Endodermal cell (in vitro differentiated cells): ENCODE results near the gene FGD3. TPM values are rescaled to one million over a fixed set of nuclear protein-coding genes. Genes with fewer than 3 reads are reported as not detected.
"Not testable (repeated sequence)": the region's sequence is repeated elsewhere in the genome, so short reads cannot be mapped to it uniquely, and the experiment has no call there.

Experiments used
- DNase-seq: peaks from one replicate; pipeline ENCODE4 v3.0.0-alpha.2; 2017
- H3K27ac ChIP-seq: 2 replicates; pipeline ENCODE4 v1.5.1; 2013; ENCODE audit warnings: mild to moderate bottlenecking, low read depth, low read length, moderate library complexity
- H3K27me3 ChIP-seq: 2 replicates; pipeline ENCODE4 v1.6.1; 2013; ENCODE audit warnings: mild to moderate bottlenecking, low read length, moderate library complexity; ENCODE audit not compliant: insufficient read depth, control insufficient read depth, poor library complexity, severe bottlenecking
- H3K36me3 ChIP-seq: 2 replicates; pipeline ENCODE4 v1.7.0; 2013; ENCODE audit warnings: mild to moderate bottlenecking, low read length, moderate library complexity; ENCODE audit not compliant: control insufficient read depth, insufficient read depth
- H3K4me1 ChIP-seq: one replicate; pipeline ENCODE4 v1.7.0; 2013; ENCODE audit warnings: low read length; ENCODE audit not compliant: control insufficient read depth, insufficient read depth
- H3K4me3 ChIP-seq: 2 replicates; pipeline ENCODE4 v1.5.1; 2013; ENCODE audit warnings: mild to moderate bottlenecking, low read length, moderate library complexity
- H3K9ac ChIP-seq: 2 replicates; pipeline ENCODE4 v1.6.1; 2013; ENCODE audit warnings: mild to moderate bottlenecking, low read length, moderate library complexity; ENCODE audit not compliant: poor library complexity, severe bottlenecking; ENCODE audit errors: extremely low read depth
- H3K9me3 ChIP-seq: 2 replicates; pipeline ENCODE4 v1.6.1; 2013; ENCODE audit warnings: mild to moderate bottlenecking, low read length, moderate library complexity; ENCODE audit not compliant: control insufficient read depth
- H3K27ac Mint-ChIP-seq: 2 replicates; pipeline ENCODE4 v1.8.0; 2020; ENCODE audit warnings: mixed read lengths
- H3K27me3 Mint-ChIP-seq: 2 replicates; pipeline ENCODE4 v1.8.0; 2021; ENCODE audit warnings: mild to moderate bottlenecking, mixed read lengths; ENCODE audit not compliant: insufficient read depth
- H3K36me3 Mint-ChIP-seq: 2 replicates; pipeline ENCODE4 v1.8.0; 2020; ENCODE audit warnings: low read depth, mixed read lengths
- H3K4me1 Mint-ChIP-seq: 2 replicates; pipeline ENCODE4 v1.8.0; 2020; ENCODE audit warnings: mixed read lengths
- H3K4me3 Mint-ChIP-seq: 2 replicates; pipeline ENCODE4 v1.8.0; 2020; ENCODE audit warnings: mild to moderate bottlenecking, moderate library complexity, mixed read lengths
- H3K9me3 Mint-ChIP-seq: 2 replicates; pipeline ENCODE4 v1.8.0; 2020; ENCODE audit warnings: mild to moderate bottlenecking, mixed read lengths
- WGBS, 2 experiments: methylation state at CpG; one replicate each; pipeline versions ENCODE4 v1.1.5 to v1.1.7; 2013; ENCODE audit warnings: missing lambda C conversion rate in 2 of 2, mixed read lengths in 1 of 2; ENCODE audit not compliant: insufficient coverage in 1 of 2, insufficient read length in 1 of 2; 5-methylcytosine and 5-hydroxymethylcytosine counted together
- long read RNA-seq, 4 experiments: library from polyadenylated mRNA in 2 of 4; library from RNA in 1 of 4; library from capped mRNA in 1 of 4; stranded (forward) in 3 of 4; unstranded in 1 of 4; transcript quantifications; one replicate each; pipeline ENCODE4 v2.0.0, GENCODE V29; 2020 to 2021; ENCODE audit warnings: inconsistent platforms in 1 of 4
- polyA plus RNA-seq, 2 experiments: library from polyadenylated mRNA; stranded (reverse); fragments of 50-300 nt; gene quantifications; one replicate each; pipeline ENCODE4 v1.2.3, GENCODE V29; 2013
- total RNA-seq, 2 donors: library from RNA; stranded (reverse); fragmentation: NEBNext Ultra II Directional in 1 of 2; extraction: Animal tissue kit (Norgen Biotek cat#: 25700) in 1 of 2; gene quantifications; 2 replicates in 1 of 2; 3 replicates in 1 of 2; pipeline ENCODE4 v1.2.1, GENCODE V29; 2021
- TF ChIP-seq, protein P1 (sequence below): fragments of 200-600 bp; sonication (generic); conservative IDR thresholded peaks from 2 replicates; pipeline ENCODE4 v1.5.0; 2021; ENCODE audit warnings: antibody characterized with exemption, mild to moderate bottlenecking

The FGD3 gene, protein sequence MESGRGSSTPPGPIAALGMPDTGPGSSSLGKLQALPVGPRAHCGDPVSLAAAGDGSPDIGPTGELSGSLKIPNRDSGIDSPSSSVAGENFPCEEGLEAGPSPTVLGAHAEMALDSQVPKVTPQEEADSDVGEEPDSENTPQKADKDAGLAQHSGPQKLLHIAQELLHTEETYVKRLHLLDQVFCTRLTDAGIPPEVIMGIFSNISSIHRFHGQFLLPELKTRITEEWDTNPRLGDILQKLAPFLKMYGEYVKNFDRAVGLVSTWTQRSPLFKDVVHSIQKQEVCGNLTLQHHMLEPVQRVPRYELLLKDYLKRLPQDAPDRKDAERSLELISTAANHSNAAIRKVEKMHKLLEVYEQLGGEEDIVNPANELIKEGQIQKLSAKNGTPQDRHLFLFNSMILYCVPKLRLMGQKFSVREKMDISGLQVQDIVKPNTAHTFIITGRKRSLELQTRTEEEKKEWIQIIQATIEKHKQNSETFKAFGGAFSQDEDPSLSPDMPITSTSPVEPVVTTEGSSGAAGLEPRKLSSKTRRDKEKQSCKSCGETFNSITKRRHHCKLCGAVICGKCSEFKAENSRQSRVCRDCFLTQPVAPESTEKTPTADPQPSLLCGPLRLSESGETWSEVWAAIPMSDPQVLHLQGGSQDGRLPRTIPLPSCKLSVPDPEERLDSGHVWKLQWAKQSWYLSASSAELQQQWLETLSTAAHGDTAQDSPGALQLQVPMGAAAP
- total RNA-seq, result 1 to 10 TPM; 1.4 to 1.9 TPM
- polyA plus RNA-seq (2013, experiment 1 of 2), result 0.96 TPM
- 0.62 TPM for polyA plus RNA-seq (2013, experiment 2 of 2)
- long read RNA-seq, experiment 1, partial matches to known transcripts, result 0 of 1 reads
- long read RNA-seq, experiment 1, other reads (novel, unspliced or antisense), result 1 of 1 reads
- long read RNA-seq, experiment 2, result 0 reads
- long read RNA-seq, experiment 3, partial matches to known transcripts, result 0 of 4 reads
- long read RNA-seq, experiment 3, other reads (novel, unspliced or antisense), result 0 of 4 reads
- long read RNA-seq, experiment 4, result 0 reads

DNA sequence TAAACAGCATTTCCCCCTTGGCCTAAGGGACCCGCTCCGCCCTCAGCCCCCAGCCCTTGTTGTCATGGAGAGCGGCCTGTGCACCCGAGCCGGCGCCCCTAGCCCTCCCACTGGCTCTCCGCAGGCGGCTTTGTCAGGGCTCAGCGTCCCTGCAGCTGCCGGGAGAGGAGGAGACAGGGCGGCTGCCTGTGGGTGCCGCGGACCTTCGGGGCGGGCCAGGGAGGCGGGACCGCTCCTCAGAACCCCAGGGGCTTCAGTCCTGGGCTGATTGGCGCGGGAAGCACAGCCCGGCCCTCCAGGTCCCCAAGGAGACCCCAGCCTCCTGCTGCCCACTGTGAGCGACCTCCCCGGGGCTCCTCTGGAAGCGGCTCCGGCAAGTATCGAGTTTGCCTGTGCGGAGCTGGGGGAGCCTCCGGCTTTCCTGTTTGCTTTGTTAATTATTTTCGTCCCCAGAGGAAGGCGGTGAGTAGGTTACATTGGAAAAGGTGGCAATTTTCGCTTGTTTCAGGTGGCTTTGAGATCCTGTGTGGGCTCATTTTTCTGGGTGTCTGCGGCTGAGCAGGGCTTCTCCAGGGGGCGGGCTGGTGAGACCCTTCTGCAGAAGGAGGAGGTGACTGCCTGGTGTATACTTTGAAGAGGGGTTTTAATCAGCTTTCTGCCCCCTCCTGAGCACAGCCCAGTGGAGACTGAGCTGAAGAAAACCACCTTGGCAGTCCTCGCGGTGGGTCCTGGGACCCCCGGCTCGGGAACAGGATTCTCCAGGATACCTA, at the start of gene FGD3:
FGD3 (plus strand) TSS at position 256 of the 770 bp plus-strand sequence. CDS start 28,734 bp downstream, outside the sequence.
- H3K4me1 Mint-ChIP-seq, result peaks cover 5% of the 10 kb centered on the region
- H3K27me3 Mint-ChIP-seq, result peaks cover 14% of the 10 kb centered on the region
- peak within 1 kb of the TSS; percentile 64 for H3K4me3 Mint-ChIP-seq
- 18 to 25% methylated on average over 22 to 36 of the region's 36 CpGs for WGBS, 2 experiments
- Histone ChIP-seq H3K27ac (peak within 1 kb of the TSS; percentile 38), H3K4me1 (no peaks in the 10 kb centered on the region), H3K9me3 (peaks cover 19% of the 10 kb centered on the region), H3K27me3 (no peaks in the 10 kb centered on the region), H3K9ac (no peak within 1 kb of the TSS), H3K36me3 (no peaks in the 10 kb centered on the region), H3K4me3 (peak within 1 kb of the TSS; percentile 73)
- TF ChIP-seq, protein P1, sequence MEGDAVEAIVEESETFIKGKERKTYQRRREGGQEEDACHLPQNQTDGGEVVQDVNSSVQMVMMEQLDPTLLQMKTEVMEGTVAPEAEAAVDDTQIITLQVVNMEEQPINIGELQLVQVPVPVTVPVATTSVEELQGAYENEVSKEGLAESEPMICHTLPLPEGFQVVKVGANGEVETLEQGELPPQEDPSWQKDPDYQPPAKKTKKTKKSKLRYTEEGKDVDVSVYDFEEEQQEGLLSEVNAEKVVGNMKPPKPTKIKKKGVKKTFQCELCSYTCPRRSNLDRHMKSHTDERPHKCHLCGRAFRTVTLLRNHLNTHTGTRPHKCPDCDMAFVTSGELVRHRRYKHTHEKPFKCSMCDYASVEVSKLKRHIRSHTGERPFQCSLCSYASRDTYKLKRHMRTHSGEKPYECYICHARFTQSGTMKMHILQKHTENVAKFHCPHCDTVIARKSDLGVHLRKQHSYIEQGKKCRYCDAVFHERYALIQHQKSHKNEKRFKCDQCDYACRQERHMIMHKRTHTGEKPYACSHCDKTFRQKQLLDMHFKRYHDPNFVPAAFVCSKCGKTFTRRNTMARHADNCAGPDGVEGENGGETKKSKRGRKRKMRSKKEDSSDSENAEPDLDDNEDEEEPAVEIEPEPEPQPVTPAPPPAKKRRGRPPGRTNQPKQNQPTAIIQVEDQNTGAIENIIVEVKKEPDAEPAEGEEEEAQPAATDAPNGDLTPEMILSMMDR, result no peak
- DNase-seq, result peak; percentile 73
- H3K27ac Mint-ChIP-seq, result peak within 1 kb of the TSS; percentile 72
- H3K36me3 Mint-ChIP-seq, result peaks cover 6% of the 10 kb centered on the region
- peaks cover 23% of the 10 kb centered on the region for H3K9me3 Mint-ChIP-seq

DNA sequence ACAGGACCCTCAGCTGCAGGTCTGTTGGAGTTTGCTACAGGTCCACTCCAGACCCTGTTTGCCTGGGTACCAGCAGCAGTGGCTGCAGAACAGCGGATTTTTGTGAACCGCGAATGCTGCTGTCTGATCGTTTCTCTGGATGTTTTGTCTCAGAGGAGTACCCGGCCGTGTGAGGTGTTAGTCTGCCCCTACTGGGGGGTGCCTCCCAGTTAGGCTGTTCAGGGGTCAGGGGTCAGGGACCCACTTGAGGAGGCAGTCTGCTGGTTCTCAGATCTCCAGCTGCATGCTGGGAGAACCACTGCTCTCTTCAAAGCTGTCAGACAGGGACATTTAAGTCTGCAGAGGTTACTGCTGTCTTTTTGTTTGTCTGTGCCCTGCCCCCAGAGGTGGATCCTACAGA, 42.2 kb upstream of the FGD3 start:
- not testable (repeated sequence) for H3K4me3 ChIP-seq

DNA sequence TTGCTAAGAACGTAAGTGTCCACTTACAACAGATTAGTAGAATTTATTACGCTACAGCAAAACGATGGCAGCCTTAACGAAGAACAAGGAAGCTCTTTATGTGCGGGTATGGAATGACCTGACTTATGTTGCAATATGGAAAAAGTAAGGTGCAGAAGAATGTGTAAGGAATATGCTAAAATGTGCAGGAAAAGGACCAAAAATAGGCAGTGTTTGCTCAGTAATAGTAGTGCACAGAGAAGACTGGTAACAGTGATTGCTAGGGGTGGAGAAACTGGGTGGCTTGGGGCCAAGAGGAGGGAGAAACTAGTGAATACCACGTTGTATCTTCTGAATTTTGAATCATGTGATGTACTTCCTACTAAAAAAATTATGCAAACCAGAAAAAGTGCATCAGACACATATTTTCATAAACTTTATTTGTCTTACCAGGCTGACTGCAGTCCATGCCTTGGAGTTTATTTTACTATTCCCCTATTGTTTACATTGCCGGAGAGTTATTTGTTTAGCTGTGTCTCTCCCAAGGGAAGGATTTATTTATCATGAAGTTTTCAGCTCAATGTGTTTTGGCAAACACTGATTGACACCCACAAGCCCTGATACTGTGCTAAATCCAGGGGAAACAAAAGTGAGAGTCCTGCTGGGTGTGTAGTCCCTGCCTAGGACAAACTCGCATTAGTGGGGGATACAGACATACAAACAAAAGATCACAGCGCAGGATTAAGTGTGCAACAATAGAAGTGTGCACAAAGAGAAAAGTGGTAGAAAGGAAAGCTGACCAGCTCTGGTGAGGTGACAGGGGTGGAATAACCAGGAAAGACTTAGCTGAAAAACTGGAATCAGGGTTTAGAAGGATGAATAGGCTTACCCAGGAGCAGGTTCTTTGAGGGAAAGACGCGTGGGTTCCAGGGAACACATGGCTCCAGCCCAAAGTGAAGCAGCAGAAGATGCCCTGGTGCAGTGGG, 35.5 kb upstream of the FGD3 start:
- Histone ChIP-seq H3K27me3 (peaks cover 15% of the 10 kb centered on the region), H3K9ac (no peak overlapping the region), H3K4me1 (no peaks in the 10 kb centered on the region), H3K36me3 (no peaks in the 10 kb centered on the region), H3K4me3 (no peak overlapping the region), H3K9me3 (no peaks in the 10 kb centered on the region), H3K27ac (peak overlapping the region; percentile 19)
- Mint-ChIP-seq H3K9me3 (no peaks in the 10 kb centered on the region), H3K27me3 (peaks cover 41% of the 10 kb centered on the region), H3K27ac (no peak overlapping the region), H3K4me3 (no peak overlapping the region), H3K36me3 (no peaks in the 10 kb centered on the region), H3K4me1 (peaks cover 9% of the 10 kb centered on the region)
- no peak for DNase-seq
- TF ChIP-seq, protein P1, result no peak
- WGBS, 2 experiments, result 77 to 84% methylated on average over 8 to 11 of the region's 11 CpGs

More for the DNA sequence above, 42.2 kb upstream of the FGD3 start:
- not testable (repeated sequence) for H3K36me3 Mint-ChIP-seq, H3K36me3 ChIP-seq, H3K4me1 ChIP-seq, H3K4me3 Mint-ChIP-seq, H3K27ac ChIP-seq, H3K4me1 Mint-ChIP-seq, H3K27me3 ChIP-seq, H3K9me3 ChIP-seq, H3K27ac Mint-ChIP-seq, DNase-seq, H3K27me3 Mint-ChIP-seq, H3K9ac ChIP-seq
- H3K9me3 Mint-ChIP-seq, result peaks cover 20% of the 10 kb centered on the region
- WGBS, 2 experiments, result 65% methylated on average over 6 of the region's 6 CpGs; no CpG with 5 or more reads in 1 of the 2 experiments
